ENCODE data around the gene ATP11A. TPM values are rescaled to one million over a fixed set of nuclear protein-coding genes. Genes with fewer than 3 reads are reported as not detected.
A peak's percentile ranks its signal among the peaks of the same experiment; 100 is the strongest.
"Not testable (repeated sequence)": the region's sequence is repeated elsewhere in the genome, so short reads cannot be mapped to it uniquely, and the experiment has no call there.

Gene ATP11A
- total RNA-seq, 1 experiment from 2014 or later = 42.5 TPM

- DNase-seq (ENCODE audit: low spot score) = no peak
Observed at GRCh38 chr13:112838038-112838841, 148.4 kb downstream of the ATP11A start.

DNA sequence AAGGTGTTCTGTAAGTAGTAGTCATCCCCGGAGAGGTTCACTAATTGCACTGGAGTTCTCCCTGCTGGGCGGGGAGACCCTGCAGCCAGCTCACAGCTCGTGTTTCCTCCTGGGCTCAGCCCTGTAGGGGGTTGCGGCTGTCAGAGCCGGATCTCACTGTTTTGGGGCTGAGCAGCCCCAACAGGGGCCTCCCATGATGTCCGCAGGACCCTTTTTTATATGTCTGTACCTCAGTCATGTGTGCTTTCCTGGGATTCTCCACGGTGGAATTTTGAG, 148.9 kb downstream of the ATP11A start:
- DNase-seq (ENCODE audit: low spot score) = no peak

- DNase-seq (ENCODE audit: low spot score) = no peak
Observed at GRCh38 chr13:112839356-112840105, 149.7 kb downstream of the ATP11A start.

GRCh38 chr13:112840472-112841302, 150.8 kb downstream of the ATP11A start:
- DNase-seq (ENCODE audit: low spot score) = no peak

GRCh38 chr13:112841303-112842015, 151.6 kb downstream of the ATP11A start:
- not testable (repeated sequence) for DNase-seq (ENCODE audit: low spot score)

GRCh38 chr13:112842343-112842856, 152.6 kb downstream of the ATP11A start:
- DNase-seq (ENCODE audit: low spot score) = no peak

- no peak for DNase-seq (ENCODE audit: low spot score)
Observed at GRCh38 chr13:112842931-112843391, 153.1 kb downstream of the ATP11A start.

- DNase-seq (ENCODE audit: low spot score) = no peak
Observed at GRCh38 chr13:112843392-112844111, 153.7 kb downstream of the ATP11A start.

DNA sequence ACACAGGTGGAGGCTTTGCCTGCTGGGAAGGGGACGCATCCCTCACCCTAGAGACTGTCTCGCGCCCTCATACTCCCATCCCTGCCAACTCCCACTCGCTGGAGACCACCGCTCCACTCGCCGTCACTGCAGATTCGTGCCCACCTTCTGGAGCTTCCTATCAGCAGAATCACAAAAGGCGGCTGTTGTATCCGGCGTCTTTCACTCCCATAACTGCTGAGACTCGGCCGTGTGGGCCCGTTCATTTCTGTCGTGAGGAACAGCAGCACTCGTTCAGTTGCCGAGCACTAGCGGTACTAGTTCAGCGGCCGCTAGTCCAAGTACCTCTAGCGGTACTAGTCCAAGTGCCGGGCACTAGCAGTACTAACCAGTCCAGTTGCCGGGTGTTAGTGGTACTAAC, 154.6 kb downstream of the ATP11A start:
- DNase-seq (ENCODE audit: low spot score) = no peak

GRCh38 chr13:112844879-112845278, 155.0 kb downstream of the ATP11A start:
- no peak for DNase-seq (ENCODE audit: low spot score)

- DNase-seq (ENCODE audit: low spot score) = no peak
Observed at GRCh38 chr13:112845511-112846144, 155.8 kb downstream of the ATP11A start.

DNA sequence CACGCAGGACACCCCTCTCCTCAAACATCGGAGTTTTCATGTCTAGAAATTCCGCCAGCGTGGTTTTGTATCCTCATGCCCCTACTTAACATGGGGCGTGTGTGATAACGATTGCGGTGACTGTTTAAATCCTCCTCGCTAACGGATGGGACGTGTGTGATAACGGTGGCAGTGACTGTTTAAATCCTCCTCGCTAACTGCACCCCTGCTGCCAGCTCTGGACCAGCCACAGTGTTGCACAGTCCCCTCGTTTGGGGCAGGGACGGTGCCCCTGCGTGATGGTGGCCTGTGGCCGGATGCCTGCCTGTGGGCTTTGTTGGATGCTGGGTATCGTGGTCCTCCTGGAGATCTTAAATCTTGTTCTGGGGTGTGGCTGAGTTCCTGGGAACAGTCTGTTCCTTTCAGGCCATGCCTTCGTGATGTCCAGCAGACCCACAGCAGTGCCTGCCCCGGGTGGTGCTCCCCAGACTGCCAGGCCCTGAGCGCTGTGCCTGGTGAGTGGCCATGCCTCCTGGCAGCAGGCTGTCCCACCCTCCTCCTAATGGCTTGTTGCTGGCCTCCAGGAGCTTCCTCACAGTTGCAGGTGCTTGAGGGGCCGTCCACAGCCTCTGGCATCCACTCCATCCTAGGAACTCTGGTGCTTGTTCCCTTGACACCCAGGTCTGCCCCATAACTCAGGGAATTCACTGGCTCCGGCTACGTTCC, 156.7 kb downstream of the ATP11A start:
- no peak for DNase-seq (ENCODE audit: low spot score)

GRCh38 chr13:112849500-112849899, 159.7 kb downstream of the ATP11A start:
- peak; percentile 44 for DNase-seq (ENCODE audit: low spot score)

DNA sequence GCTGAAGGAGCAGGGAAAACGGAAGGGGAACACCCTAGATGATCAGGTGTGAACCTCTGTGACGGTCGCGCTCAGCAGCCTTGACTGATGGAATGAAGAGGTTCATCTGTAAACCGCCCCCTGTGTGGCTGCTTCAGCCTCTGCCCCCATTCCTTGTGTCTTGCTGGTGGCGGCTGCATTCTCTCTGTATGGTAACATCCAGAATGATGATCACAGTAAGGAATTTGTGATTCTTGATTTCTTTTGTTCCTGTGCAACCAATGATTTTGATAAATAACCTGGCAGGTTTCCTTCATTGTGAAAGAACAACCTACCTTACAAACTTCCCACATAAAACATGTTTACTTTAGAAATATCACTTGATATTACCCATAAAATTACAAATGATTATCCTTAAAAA, 160.4 kb downstream of the ATP11A start:
- DNase-seq (ENCODE audit: low spot score) = no peak

DNA sequence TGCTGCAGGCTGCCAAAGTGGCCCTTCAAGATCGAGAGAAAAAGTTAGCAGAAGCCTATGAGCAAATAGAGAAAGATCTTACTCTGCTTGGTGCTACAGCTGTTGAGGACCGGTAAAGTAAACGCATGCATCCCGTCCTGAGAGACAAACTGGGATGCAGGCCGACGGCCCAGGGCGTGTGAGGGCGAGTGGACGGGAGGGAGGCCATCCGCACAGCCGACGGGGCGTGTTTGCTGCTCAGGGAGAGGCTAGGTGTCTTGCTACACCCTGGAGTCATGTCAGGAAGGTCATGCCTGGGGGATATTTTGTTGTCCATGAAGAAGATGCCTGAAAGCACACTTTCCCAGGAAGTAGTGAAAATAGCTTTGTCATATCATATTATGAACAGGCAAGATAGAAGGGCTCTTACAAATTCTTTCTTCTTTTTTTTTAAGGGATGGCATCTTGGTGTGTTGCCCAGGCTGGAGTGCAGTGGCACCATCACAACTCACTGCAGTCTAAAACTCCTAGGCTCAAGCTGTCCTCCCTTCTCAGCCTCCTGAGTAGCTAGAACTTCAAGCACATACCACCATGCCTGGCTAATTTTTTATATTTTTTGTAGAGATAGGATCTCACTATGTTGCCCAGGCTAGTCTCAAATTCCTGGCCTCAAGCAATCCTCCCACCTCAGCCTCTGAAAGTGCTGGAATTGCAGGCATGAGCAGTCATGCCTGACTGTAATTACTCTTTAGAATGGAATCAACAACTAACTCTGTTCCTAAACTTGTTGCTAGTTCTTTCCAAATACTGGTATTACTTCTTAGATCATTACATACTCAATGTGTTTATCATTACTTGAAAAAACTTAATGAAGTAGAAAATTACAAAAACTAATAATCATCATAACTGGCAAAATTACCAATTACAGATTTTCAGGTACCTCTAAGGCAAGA, 161.5 kb downstream of the ATP11A start:
- DNase-seq (ENCODE audit: low spot score) = no peak

DNA sequence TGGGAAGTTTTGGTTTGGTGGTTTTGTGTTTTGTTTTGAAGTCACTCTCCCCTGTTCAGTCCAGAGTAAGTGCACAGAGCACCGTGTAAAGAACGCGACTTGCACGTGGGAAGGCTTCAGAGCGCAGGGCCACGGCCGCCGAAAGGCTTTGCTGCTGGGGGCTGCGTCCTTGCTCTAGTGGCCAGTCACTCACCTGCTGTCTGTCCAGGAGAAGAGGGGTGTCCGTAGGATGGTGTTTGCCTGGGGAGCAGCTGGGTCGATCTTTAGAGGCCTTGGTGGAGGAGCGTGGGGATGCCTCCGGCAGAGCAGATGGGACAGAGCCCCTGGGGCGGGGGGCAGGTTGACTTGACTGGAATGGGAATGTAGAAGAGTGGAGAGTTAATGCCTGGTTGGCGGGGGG, 162.6 kb downstream of the ATP11A start:
- DNase-seq (ENCODE audit: low spot score) = no peak

GRCh38 chr13:112852808-112853207, 163.0 kb downstream of the ATP11A start:
- DNase-seq (ENCODE audit: low spot score) = no peak

DNA sequence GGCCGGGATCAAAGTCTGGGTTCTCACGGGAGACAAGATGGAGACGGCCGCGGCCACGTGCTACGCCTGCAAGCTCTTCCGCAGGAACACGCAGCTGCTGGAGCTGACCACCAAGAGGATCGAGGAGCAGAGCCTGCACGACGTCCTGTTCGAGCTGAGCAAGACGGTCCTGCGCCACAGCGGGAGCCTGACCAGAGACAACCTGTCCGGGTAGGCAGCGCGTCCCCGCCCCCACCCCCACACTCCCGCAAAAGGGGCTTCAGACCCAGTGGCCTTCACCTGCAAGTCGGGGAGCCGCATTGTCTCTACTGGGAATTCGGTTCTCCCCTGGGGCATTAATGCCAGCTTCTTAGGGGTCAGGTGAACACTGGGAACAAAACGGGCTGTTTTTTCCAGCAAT, 164.5 kb downstream of the ATP11A start:
- DNase-seq (ENCODE audit: low spot score) = no peak
